ENCODE measurements around the gene CPNE2. TPM values are rescaled to one million over a fixed set of nuclear protein-coding genes. Genes with fewer than 3 reads are reported as not detected.

The CPNE2 gene
- total and polyA plus RNA-seq, 2 of the 8 experiments (the other 6 are each of a cell fraction or from before 2014, with no cell fraction given): 10.6 to 39.5 TPM

- 95% methylated on average over 7 of the region's 7 CpGs; no CpG with 5 or more reads in 1 of the 2 experiments for WGBS, 2 experiments (ENCODE audit: extremely low coverage in 1 of 2, insufficient coverage in 1 of 2, insufficient read length in 1 of 2, insufficient replicate concordance in 2 of 2, low coverage in 1 of 2, low lambda C conversion rate in 2 of 2, missing lambda C conversion rate in 1 of 2)
- H2BK5ac ChIP-seq (ENCODE audit: low read depth, low read length): no peak overlapping the region
- ChIA-PET POLR2A (ENCODE audit: partially characterized antibody) (no interaction called here), CTCF (ENCODE audit: partially characterized antibody) (interaction anchor here (1.2 to 1.4 kb wide), 3 partner anchors 23 to 43 kb away, joined by 3 to 4 read pairs (median 3); no protein-coding TSS in a partner anchor)
- H3K18ac ChIP-seq (ENCODE audit: extremely low read depth, low read length): no peak overlapping the region
- H2BK12ac ChIP-seq (ENCODE audit: low read depth, low read length): no peak overlapping the region
- no peak overlapping the region for H3K4ac ChIP-seq (replicated peaks; ENCODE audit: insufficient read length, low read depth, low read length)
- H4K20me1 ChIP-seq (replicated peaks in 1 of 2; ENCODE audit: control insufficient read depth in 1 of 2, insufficient read depth in 2 of 2, low read length in 2 of 2): no peaks in the 10 kb centered on the region
- H3K4me2 ChIP-seq (ENCODE audit: insufficient read depth in 1 of 2, low read depth in 2 of 2, low read length in 2 of 2): no peak overlapping the region
- no peak overlapping the region for H3K56ac ChIP-seq (replicated peaks; ENCODE audit: insufficient read length, low read depth, low read length)
- no peak overlapping the region for H4K5ac ChIP-seq (ENCODE audit: insufficient read length, low read depth, low read length)
- H3K14ac ChIP-seq (ENCODE audit: insufficient read length): no peak overlapping the region
- H2AK5ac ChIP-seq (ENCODE audit: low read depth, low read length): no peak overlapping the region
- no peaks in the 10 kb centered on the region for H3K36me3 ChIP-seq (ENCODE audit: control insufficient read depth in 2 of 4, insufficient read depth in 4 of 4, low read length in 3 of 4)
- no peak overlapping the region for H3K9ac ChIP-seq (replicated peaks in 1 of 4; ENCODE audit: extremely low read depth in 1 of 4, low read depth in 3 of 4, low read length in 3 of 4)
- H4K91ac ChIP-seq (replicated peaks; ENCODE audit: insufficient read length, low read length): no peak overlapping the region
- H2AFZ ChIP-seq (ENCODE audit: low read length): no peak overlapping the region
- H3K23me2 ChIP-seq (ENCODE audit: low read depth, low read length): no peaks in the 10 kb centered on the region
- H2BK15ac ChIP-seq (ENCODE audit: low read length): no peak overlapping the region
- H3K23ac ChIP-seq (ENCODE audit: insufficient read length): no peak overlapping the region
- H3K79me2 ChIP-seq (ENCODE audit: control insufficient read depth in 1 of 2, insufficient read depth in 2 of 2, low read length in 2 of 2): no peaks in the 10 kb centered on the region
- DNase-seq (ENCODE audit: low read depth in 1 of 2, low spot score in 2 of 2) (no peak), FAIRE-seq (no peak)
- no peaks in the 10 kb centered on the region for H3K79me1 ChIP-seq (ENCODE audit: low read depth, low read length)
- no peaks in the 10 kb centered on the region; a peak in 1 of 7 replicates for H3K4me1 ChIP-seq (replicated peaks in 1 of 4; ENCODE audit: control insufficient read depth in 3 of 4, insufficient read depth in 4 of 4, low read length in 3 of 4)
- no peak overlapping the region for H2BK120ac ChIP-seq (replicated peaks; ENCODE audit: low read depth, low read length)
- H4K8ac ChIP-seq (ENCODE audit: extremely low read depth, insufficient read depth, low read length): no peak overlapping the region
- H2BK20ac ChIP-seq (ENCODE audit: low read length): no peak overlapping the region
- no peak overlapping the region for H3K27ac ChIP-seq (ENCODE audit: low read depth, low read length)
- no peaks in the 10 kb centered on the region for H3K27me3 ChIP-seq (replicated peaks in 1 of 4; ENCODE audit: control insufficient read depth in 3 of 4, extremely low read depth in 1 of 4, insufficient read depth in 3 of 4, low read length in 3 of 4)
- H3K9me3 ChIP-seq (ENCODE audit: insufficient read depth in 2 of 2, low read depth in 1 of 2, low read length in 1 of 2): no peaks in the 10 kb centered on the region
- no peak overlapping the region for H3K4me3 ChIP-seq (ENCODE audit: extremely low read depth in 1 of 4, insufficient read depth in 2 of 4, low read depth in 3 of 4, low read length in 4 of 4)
- TF ChIP-seq RNF2 (IDR thresholded peaks at IDR 0.05; ENCODE audit: borderline replicate concordance, low read depth, low read length, missing control alignments, poor library complexity, severe bottlenecking): no peak
- no peak for TF ChIP-seq HDAC6 (IDR thresholded peaks at IDR 0.05; ENCODE audit: low read depth, low read length)
- TF ChIP-seq HDAC2 (IDR thresholded peaks at IDR 0.05; ENCODE audit: borderline replicate concordance in 1 of 2, low read depth in 2 of 2, low read length in 2 of 2): no peak
- no peak for TF ChIP-seq SAP30 (IDR thresholded peaks at IDR 0.05; ENCODE audit: insufficient read depth, insufficient replicate concordance, low read length)
- no peak for TF ChIP-seq ASH2L (IDR thresholded peaks at IDR 0.05; ENCODE audit: low read length)
- TF ChIP-seq YY1 (IDR thresholded peaks at IDR 0.05; ENCODE audit: low read depth, low read length): no peak
- TF ChIP-seq, protein P1, sequence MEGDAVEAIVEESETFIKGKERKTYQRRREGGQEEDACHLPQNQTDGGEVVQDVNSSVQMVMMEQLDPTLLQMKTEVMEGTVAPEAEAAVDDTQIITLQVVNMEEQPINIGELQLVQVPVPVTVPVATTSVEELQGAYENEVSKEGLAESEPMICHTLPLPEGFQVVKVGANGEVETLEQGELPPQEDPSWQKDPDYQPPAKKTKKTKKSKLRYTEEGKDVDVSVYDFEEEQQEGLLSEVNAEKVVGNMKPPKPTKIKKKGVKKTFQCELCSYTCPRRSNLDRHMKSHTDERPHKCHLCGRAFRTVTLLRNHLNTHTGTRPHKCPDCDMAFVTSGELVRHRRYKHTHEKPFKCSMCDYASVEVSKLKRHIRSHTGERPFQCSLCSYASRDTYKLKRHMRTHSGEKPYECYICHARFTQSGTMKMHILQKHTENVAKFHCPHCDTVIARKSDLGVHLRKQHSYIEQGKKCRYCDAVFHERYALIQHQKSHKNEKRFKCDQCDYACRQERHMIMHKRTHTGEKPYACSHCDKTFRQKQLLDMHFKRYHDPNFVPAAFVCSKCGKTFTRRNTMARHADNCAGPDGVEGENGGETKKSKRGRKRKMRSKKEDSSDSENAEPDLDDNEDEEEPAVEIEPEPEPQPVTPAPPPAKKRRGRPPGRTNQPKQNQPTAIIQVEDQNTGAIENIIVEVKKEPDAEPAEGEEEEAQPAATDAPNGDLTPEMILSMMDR (IDR thresholded peaks at IDR 0.05; ENCODE audit: control extremely low read depth in 1 of 3, insufficient read depth in 1 of 3, low read depth in 1 of 3, low read length in 3 of 3): no peak
- TF ChIP-seq EP300 (IDR thresholded peaks at IDR 0.05; ENCODE audit: borderline replicate concordance in 1 of 2, low read depth in 2 of 2, low read length in 2 of 2): no peak
- no peak for TF ChIP-seq SIN3A (conservative IDR thresholded peaks at IDR 0.05 in 1 of 2, IDR thresholded peaks at IDR 0.05 in 1 of 2; ENCODE audit: low read depth in 1 of 2, low read length in 2 of 2)
- no peak for TF ChIP-seq GABPA (IDR thresholded peaks at IDR 0.05; ENCODE audit: borderline replicate concordance, insufficient read depth, low read length)
Observed at GRCh38 chr16:57127836-57128235, 35.5 kb downstream of the CPNE2 start.
